Fibroblast of lung (primary cell): ENCODE measurements around the gene OLIG2. TPM values are rescaled to one million over a fixed set of nuclear protein-coding genes. Genes with fewer than 3 reads are reported as not detected.

Experiments used
- DNase-seq, 2 donors: peaks; one replicate each; pipeline versions ENCODE4 v3.0.0 to v3.0.0-alpha.2; 2010; ENCODE audit warnings: low read depth in 2 of 2
- H2AFZ ChIP-seq: 2 replicates; pipeline ENCODE4 v1.5.1; 2012; ENCODE audit warnings: low read length, control low read depth, inconsistent platforms
- H3K27ac ChIP-seq: 2 replicates; pipeline ENCODE4 v1.5.1; 2011; ENCODE audit warnings: low read length, control low read depth; ENCODE audit not compliant: insufficient read depth
- H3K27me3 ChIP-seq: 2 replicates; pipeline ENCODE4 v1.5.1; 2011; ENCODE audit warnings: mild to moderate bottlenecking, low read length; ENCODE audit not compliant: control insufficient read depth, insufficient read depth
- H3K36me3 ChIP-seq: 2 replicates; pipeline ENCODE4 v1.5.1; 2011; ENCODE audit warnings: low read length; ENCODE audit not compliant: control insufficient read depth, insufficient read depth
- H3K4me1 ChIP-seq: 2 replicates; pipeline ENCODE4 v1.5.1; 2011; ENCODE audit warnings: low read length; ENCODE audit not compliant: control insufficient read depth, insufficient read depth; ENCODE audit errors: extremely low read depth
- H3K4me2 ChIP-seq: 2 replicates; pipeline ENCODE4 v1.5.1; 2011; ENCODE audit warnings: low read length, control low read depth; ENCODE audit not compliant: insufficient read depth; ENCODE audit errors: extremely low read depth
- H3K4me3 ChIP-seq, 4 experiments: fragments of 200-600 bp in 1 of 4; sonication (generic) in 1 of 4; replicated peaks in 1 of 4; 2 replicates each; pipeline ENCODE4 v1.5.1; 2011 to 2016; ENCODE audit warnings: low read length in 4 of 4, low read depth in 3 of 4, mild to moderate bottlenecking in 3 of 4, control low read depth in 2 of 4, inconsistent platforms in 1 of 4, mixed read lengths in 1 of 4; ENCODE audit not compliant: insufficient read depth in 1 of 4; ENCODE audit errors: control extremely low read depth in 1 of 4
- H3K79me2 ChIP-seq: 2 replicates; pipeline ENCODE4 v1.5.1; 2012; ENCODE audit warnings: mild to moderate bottlenecking, low read length, inconsistent platforms; ENCODE audit not compliant: control insufficient read depth, insufficient read depth
- H3K9ac ChIP-seq: 2 replicates; pipeline ENCODE4 v1.5.1; 2011; ENCODE audit warnings: mild to moderate bottlenecking, low read length, control low read depth; ENCODE audit not compliant: insufficient read depth
- H3K9me3 ChIP-seq: 2 replicates; pipeline ENCODE4 v1.5.1; 2012; ENCODE audit warnings: low read depth, low read length; ENCODE audit not compliant: control insufficient read depth, insufficient read depth
- H4K20me1 ChIP-seq: 2 replicates; pipeline ENCODE4 v1.5.1; 2011; ENCODE audit warnings: low read length; ENCODE audit not compliant: control insufficient read depth, insufficient read depth; ENCODE audit errors: extremely low read depth
- EZH2 ChIP-seq: IDR thresholded peaks from 2 replicates; pipeline ENCODE4 v1.5.1; 2012; ENCODE audit warnings: low read length, control low read depth, mild to moderate bottlenecking; ENCODE audit errors: missing control alignments
- polyA plus RNA-seq, 2 donors: library from polyadenylated mRNA; depleted of rRNA in 1 of 2; stranded (reverse) in 1 of 2; unstranded in 1 of 2; fragments of >200 nt; gene quantifications; 2 replicates each; pipeline ENCODE4 v1.2.1, GENCODE V29; 2011 to 2012; ENCODE audit warnings: missing spikeins in 1 of 2
- total RNA-seq: library from RNA; depleted of rRNA; stranded (reverse); fragments of >200 nt; gene quantifications from 2 replicates; pipeline ENCODE4 v1.2.1, GENCODE V29; 2014
- TF ChIP-seq, protein P1 (sequence below), 2 donors: IDR thresholded peaks in 1 of 2; conservative IDR thresholded peaks in 1 of 2; 1 replicate in 1 of 2; 2 replicates in 1 of 2; pipeline ENCODE4 v1.5.1; 2011 to 2012; ENCODE audit warnings: low read length in 2 of 2, control low read depth in 1 of 2, inconsistent platforms in 1 of 2, low read depth in 1 of 2, mild to moderate bottlenecking in 1 of 2

OLIG2 gene
- total and polyA plus RNA-seq, 2 donors (not counting 1 experiment from before 2014, with no cell fraction given), result not detected

DNA sequence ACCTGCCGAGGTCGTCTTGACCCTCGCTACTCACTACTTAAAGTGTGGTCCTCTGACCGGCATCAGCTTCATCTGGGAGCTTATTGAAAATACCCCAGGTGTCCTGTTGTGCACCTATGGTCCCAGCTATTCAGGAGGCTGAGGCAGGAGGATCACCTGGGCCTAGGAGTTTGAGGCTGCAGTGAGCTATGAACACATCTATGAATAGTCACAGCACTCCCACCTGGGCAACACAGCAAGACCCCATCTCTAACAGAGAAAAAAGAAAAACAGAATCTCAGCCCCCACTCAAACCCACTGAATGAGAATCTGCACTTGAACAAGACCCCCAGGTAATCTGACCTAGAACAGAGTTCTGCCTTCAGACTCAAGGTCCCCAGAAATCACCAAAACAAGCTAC, 35.5 kb downstream of the OLIG2 start:
- Histone ChIP-seq H3K79me2 (no peaks in the 10 kb centered on the region), H3K4me2 (no peak overlapping the region), H3K36me3 (no peaks in the 10 kb centered on the region), H3K4me3 (no peak overlapping the region), H3K27ac (no peak overlapping the region), H4K20me1 (no peaks in the 10 kb centered on the region), H3K4me1 (no peaks in the 10 kb centered on the region), H3K27me3 (peaks cover 35% of the 10 kb centered on the region), H2AFZ (no peak overlapping the region), H3K9me3 (no peaks in the 10 kb centered on the region), H3K9ac (no peak overlapping the region)
- no peak for DNase-seq
- TF ChIP-seq, protein P1, sequence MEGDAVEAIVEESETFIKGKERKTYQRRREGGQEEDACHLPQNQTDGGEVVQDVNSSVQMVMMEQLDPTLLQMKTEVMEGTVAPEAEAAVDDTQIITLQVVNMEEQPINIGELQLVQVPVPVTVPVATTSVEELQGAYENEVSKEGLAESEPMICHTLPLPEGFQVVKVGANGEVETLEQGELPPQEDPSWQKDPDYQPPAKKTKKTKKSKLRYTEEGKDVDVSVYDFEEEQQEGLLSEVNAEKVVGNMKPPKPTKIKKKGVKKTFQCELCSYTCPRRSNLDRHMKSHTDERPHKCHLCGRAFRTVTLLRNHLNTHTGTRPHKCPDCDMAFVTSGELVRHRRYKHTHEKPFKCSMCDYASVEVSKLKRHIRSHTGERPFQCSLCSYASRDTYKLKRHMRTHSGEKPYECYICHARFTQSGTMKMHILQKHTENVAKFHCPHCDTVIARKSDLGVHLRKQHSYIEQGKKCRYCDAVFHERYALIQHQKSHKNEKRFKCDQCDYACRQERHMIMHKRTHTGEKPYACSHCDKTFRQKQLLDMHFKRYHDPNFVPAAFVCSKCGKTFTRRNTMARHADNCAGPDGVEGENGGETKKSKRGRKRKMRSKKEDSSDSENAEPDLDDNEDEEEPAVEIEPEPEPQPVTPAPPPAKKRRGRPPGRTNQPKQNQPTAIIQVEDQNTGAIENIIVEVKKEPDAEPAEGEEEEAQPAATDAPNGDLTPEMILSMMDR (conservative IDR thresholded peaks at IDR 0.05 in 1 of 2, IDR thresholded peaks at IDR 0.05 in 1 of 2; ENCODE audit: low read depth in 1 of 2, low read length in 2 of 2), result no peak
- no peak for TF ChIP-seq EZH2

DNA sequence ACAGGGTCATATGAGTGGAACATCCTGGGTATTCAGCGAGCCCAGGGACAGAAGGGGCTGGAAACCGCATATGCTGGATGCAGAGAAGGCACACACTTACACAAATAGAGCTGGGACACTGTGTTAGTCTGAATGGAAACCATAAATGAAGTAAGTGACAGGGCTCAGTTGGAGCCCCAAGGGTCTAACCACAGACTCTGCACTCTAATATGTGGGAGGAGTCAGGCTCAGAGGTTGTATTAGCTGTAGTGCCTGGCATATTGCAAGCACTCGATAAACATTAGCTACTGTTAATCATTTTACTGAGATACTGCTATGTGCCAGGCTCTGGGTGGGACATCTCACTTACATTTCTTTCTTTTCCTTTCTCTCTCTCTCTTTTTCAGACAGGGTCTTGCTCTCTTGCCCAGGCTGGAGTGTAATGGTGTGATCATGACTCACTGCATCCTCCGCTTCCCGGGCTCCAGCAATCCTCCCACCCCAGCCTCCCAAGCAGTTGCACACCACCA, 37.7 kb downstream of the OLIG2 start:
- H3K79me2 ChIP-seq, result no peaks in the 10 kb centered on the region
- H2AFZ ChIP-seq, result no peak overlapping the region
- no peak overlapping the region for H3K4me2 ChIP-seq
- TF ChIP-seq, protein P1 (conservative IDR thresholded peaks at IDR 0.05 in 1 of 2, IDR thresholded peaks at IDR 0.05 in 1 of 2; ENCODE audit: low read depth in 1 of 2, low read length in 2 of 2), result no peak
- no peak overlapping the region for H3K9ac ChIP-seq
- H3K36me3 ChIP-seq, result no peaks in the 10 kb centered on the region
- no peak overlapping the region for H3K4me3 ChIP-seq
- no peaks in the 10 kb centered on the region for H3K4me1 ChIP-seq
- no peak for DNase-seq
- H3K9me3 ChIP-seq, result no peaks in the 10 kb centered on the region
- H3K27ac ChIP-seq, result no peak overlapping the region
- no peaks in the 10 kb centered on the region for H4K20me1 ChIP-seq
- peaks cover 52% of the 10 kb centered on the region for H3K27me3 ChIP-seq

GRCh38 chr21:33063907-33064622, 38.3 kb downstream of the OLIG2 start:
- H3K9ac ChIP-seq, result no peak overlapping the region

More at GRCh38 chr21:33063907-33064622, 38.3 kb downstream of the OLIG2 start:
- H3K4me1 ChIP-seq, result no peaks in the 10 kb centered on the region
- no peak overlapping the region for H3K4me2 ChIP-seq
- H3K27ac ChIP-seq, result no peak overlapping the region
- H4K20me1 ChIP-seq, result no peaks in the 10 kb centered on the region
- H2AFZ ChIP-seq, result no peak overlapping the region
- no peak overlapping the region for H3K4me3 ChIP-seq
- DNase-seq, result no peak
- no peaks in the 10 kb centered on the region for H3K79me2 ChIP-seq
- H3K36me3 ChIP-seq, result no peaks in the 10 kb centered on the region
- no peaks in the 10 kb centered on the region for H3K9me3 ChIP-seq
- TF ChIP-seq EZH2, result no peak
- TF ChIP-seq, protein P1 (conservative IDR thresholded peaks at IDR 0.05 in 1 of 2, IDR thresholded peaks at IDR 0.05 in 1 of 2; ENCODE audit: low read depth in 1 of 2, low read length in 2 of 2), result no peak
- peaks cover 56% of the 10 kb centered on the region for H3K27me3 ChIP-seq
